ENCODE results near the gene ZNF329. TPM values are rescaled to one million over a fixed set of nuclear protein-coding genes. Genes with fewer than 3 reads are reported as not detected.

The ZNF329 gene
- total RNA-seq, 1 donor from 2014 or later: 8.6 TPM

GRCh38 chr19:58128041-58128685 is 22.4 kb downstream of the ZNF329 start:
- DNase-seq (ENCODE audit: low spot score): no peak
- intact Hi-C loops (cut with DNase I): no loop called here

- DNase-seq (ENCODE audit: low spot score): no peak
- intact Hi-C loops (cut with DNase I): no loop called here
Measured at GRCh38 chr19:58123354-58123753, 27.2 kb downstream of the ZNF329 start.

DNA sequence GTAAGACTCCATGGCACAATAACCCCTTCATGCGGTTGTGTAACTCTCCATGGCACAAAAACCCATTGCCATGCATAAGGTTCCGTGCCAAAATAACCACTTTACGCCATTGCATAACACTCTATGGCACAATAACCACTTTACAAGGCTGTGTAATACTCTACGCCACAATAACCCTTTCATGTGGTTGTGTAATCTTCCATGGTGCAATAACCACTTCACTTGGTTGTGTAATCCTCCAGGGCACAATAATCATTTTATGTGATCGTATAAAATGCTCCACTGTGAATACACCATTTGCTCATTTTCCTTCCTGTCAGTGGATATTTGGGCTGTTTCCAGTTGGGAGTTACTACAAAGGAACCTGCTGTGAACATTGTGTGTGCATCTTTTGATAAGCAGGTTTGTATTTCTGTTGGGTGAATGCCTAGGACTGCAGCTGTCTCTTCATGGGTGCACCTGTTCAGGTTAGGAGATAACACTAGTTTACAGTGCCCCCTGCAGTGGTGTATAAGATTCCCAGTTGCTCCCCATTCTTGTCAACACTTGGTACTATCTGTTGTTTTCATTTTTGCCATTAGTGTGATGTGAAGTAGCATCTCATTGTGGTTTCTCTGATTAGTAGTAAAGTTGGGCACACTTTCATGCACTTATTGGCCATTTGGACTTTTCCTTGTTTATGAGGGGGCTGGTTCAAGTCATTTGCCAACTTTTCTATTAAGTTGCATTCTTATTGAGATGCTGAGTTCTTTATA is 31.4 kb downstream of the ZNF329 start:
- intact Hi-C loops (cut with DNase I): no loop called here
- no peak for DNase-seq (ENCODE audit: low spot score)

- intact Hi-C loops (cut with DNase I): no loop called here
- no peak for DNase-seq (ENCODE audit: low spot score)
Measured at GRCh38 chr19:58117841-58118575, 32.6 kb downstream of the ZNF329 start.

- intact Hi-C loops (cut with DNase I): no loop called here
- no peak for DNase-seq (ENCODE audit: low spot score)
Measured at GRCh38 chr19:58108546-58108817, 42.1 kb downstream of the ZNF329 start.

- intact Hi-C loops (cut with DNase I): no loop called here
- no peak for DNase-seq (ENCODE audit: low spot score)
Measured at GRCh38 chr19:58107778-58108545, 42.6 kb downstream of the ZNF329 start.

DNA sequence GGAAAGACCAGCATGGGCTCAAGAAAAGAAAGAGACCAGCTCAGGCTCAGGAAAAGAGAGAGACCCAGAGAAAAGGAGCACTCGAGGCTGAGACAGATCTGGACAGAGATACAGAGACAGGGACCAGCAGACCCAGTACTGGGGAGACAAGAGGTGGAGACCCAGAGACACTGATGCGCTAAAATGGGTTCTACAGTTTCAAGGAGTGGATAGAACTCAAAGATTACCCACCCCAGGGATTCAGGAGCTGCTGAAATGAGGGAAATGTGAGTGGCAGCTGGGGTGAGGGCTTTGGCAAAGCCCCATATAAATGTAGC is 51.9 kb downstream of the ZNF329 start:
- no peak for DNase-seq (ENCODE audit: low spot score)
- intact Hi-C loops (cut with DNase I): no loop called here

DNA sequence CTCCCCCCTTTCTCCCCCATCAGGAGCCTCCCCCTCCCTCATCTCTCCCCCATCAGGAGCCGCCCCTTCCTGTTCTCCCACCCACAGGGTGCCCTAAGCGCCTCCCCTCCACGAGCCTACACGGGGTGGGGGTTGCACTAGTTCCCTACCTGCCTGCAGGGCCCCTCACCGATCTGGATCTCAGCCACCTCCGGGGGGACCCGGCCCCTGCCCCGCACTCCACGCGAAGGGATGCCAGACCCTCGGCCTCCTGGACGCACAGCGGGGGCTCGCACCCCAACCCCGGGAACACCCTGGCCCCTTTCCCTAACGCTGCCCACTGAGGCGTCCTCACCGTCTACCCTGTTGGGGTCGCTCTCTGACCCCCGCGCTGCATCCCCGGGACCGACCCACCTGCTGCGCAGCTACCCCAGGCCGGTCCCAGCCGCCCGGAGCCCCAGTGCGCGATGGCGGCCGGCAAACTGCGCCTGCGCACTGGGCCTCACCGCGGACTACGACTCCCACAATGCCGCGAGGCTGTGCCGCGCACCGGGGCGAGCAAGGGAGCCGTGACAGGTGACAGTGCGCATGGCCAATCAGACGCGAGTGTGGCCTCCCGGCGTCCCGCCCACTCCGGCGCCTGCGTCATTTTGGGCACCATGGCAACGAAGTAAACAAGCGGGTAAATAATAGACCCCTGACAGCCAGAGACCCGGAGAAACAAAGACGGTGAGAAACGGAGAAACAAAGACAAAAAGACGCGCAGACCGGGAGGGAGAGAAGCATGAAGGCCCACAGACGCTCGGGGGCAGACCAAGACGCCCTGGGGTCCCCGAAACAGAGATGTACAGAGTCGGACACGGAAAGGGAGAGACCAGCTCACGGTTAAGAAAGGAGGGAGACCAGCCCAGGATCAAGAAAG is 52.6 kb downstream of the ZNF329 start, which contains the start of gene ZSCAN18:
Gene ZSCAN18, minus strand, starts transcription at position 451 of the 901 bp plus-strand sequence. CDS start 7,964 bp downstream, outside the sequence.
- peak; percentile 96 for DNase-seq (ENCODE audit: low spot score)
- intact Hi-C loops (cut with DNase I): no loop called here

- intact Hi-C loops (cut with DNase I): no loop called here
- no peak for DNase-seq (ENCODE audit: low spot score)
Measured at GRCh38 chr19:58097349-58097748, 53.2 kb downstream of the ZNF329 start.

- no peak for DNase-seq (ENCODE audit: low spot score)
- intact Hi-C loops (cut with DNase I): no loop called here
Measured at GRCh38 chr19:58096884-58097283, 53.7 kb downstream of the ZNF329 start.

DNA sequence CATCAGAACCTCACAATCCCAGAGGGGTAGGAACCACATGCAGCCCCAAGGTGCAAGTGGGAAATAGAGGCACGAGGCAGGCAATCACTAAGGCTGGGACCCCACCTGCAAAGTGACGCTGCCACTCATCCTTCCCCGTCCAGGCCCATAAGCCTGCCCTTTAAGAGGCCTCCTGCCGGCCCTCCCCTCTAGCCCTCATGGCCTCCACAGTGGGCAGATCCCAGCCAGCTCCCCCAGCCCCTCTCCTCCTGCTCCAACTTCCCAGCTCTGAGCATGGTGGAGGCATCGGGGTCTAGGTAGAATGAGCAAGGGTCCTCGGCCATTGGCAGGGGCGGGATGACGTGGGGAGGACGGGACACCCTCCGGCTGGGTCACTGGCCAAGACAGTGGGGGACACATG is 55.3 kb downstream of the ZNF329 start:
- DNase-seq (ENCODE audit: low spot score): no peak
- intact Hi-C loops (cut with DNase I): no loop called here

- no peak for DNase-seq (ENCODE audit: low spot score)
- intact Hi-C loops (cut with DNase I): no loop called here
Measured at GRCh38 chr19:58093071-58093470, 57.5 kb downstream of the ZNF329 start.

DNA sequence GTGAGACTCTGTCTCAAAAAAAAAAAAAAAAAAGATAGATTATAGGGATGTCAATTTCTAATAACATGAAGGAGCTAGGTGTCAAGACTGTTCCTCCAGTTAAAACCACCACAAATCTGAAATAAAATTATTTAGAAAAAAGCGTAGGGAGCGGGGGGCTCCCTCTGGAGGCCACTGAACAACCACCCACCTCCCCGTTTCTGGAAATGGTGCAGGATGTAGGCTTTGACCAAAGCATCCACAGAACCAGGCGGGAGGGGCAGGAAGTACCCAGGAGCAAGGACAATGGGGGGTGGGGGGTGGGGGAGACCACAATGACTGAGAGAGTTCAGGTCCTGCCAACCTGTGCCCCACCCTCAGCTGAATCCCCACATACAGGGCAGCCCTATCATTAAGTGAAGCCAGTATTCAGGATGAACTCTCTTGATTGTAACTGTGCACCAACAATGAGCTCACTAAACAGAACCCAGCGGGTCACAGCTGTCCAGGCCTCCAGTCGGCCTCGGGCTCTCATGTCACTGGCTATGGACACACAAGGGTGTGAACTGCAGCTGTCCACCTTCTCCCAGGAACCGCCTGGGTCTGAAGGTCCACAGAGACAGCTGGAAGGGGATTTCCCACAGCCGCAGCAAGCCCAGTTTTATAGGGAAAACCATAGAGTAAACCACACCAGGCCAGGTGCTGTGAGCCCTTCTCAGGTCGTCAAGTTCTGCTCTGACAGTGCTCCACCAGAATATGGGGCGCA is 59.2 kb downstream of the ZNF329 start:
- DNase-seq (ENCODE audit: low spot score): no peak
- intact Hi-C loops (cut with DNase I): no loop called here

- intact Hi-C loops (cut with DNase I): no loop called here
Measured at GRCh38 chr19:58089846-58090245, 60.7 kb downstream of the ZNF329 start.

DNA sequence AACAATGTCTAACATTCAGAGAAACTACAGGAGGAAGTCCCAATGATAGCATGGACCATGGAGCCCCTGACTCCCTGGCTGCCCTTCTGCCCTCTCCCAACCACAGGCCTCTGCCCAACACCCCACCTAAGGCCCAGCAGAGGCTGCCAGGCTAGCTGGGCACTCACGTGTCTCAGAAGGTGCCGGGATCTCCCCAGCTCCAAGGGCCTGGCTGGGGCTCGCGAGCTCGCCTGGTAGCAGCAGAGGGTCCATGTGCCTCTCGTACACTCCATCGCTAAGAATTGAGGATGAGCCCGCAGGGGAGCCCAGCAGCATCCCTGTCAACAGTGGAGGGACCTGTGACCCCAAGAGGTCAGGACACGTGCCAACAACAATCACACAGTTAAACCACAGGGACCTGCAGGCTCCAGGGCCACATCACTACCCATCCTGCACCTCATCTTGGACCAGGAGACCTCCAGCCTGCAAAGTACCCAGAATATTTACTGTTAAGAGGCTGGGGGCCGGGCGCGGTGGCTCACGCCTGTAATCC is 62.0 kb downstream of the ZNF329 start:
- intact Hi-C loops (cut with DNase I): no loop called here
- no peak for DNase-seq (ENCODE audit: low spot score)

More at GRCh38 chr19:58089846-58090245, 60.7 kb downstream of the ZNF329 start:
- no peak for DNase-seq (ENCODE audit: low spot score)

DNA sequence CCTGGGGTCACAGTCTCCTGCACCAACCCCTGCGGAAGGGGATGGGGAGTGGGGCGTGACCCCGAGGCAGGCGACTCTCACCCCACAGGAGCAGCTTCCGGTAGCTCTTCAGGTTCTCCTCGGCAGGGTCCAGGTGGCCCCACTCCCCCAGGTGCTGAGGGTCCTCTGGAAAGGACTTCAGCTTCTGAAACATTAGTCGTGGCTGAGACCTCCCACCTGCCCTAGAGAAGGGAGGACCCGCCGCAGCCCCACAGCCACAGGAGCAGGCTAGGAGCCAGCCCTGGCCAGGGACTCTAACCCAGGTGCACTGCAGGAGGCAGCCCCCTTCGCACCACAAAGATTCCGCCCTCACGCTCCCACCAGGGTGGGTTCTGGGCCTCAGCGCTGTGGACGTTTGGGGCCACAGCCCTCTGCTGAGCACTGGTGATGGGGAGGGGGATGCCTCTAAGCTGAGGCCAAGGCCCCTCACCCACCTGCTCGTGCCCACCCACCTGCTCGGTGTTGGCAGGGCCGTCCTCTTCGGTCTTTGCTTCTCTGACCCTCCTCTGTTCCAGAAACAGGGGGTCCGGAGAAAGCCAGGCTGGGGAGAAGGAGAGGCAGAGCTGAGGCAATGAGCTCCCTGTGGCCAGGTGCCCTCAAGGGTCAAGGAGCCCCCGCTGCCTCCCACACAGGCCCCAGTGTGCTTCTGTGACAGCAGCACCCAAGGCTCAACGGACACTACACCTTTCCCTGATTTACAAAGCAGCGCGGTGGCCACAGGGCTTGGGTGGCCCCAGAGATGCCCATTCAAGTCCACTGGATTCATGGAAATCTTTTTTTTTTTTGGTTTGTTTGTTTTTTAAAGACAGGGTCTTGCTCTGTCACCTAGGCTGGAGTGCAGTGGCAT is 63.5 kb downstream of the ZNF329 start:
- DNase-seq (ENCODE audit: low spot score): no peak
- intact Hi-C loops (cut with DNase I): no loop called here

DNA sequence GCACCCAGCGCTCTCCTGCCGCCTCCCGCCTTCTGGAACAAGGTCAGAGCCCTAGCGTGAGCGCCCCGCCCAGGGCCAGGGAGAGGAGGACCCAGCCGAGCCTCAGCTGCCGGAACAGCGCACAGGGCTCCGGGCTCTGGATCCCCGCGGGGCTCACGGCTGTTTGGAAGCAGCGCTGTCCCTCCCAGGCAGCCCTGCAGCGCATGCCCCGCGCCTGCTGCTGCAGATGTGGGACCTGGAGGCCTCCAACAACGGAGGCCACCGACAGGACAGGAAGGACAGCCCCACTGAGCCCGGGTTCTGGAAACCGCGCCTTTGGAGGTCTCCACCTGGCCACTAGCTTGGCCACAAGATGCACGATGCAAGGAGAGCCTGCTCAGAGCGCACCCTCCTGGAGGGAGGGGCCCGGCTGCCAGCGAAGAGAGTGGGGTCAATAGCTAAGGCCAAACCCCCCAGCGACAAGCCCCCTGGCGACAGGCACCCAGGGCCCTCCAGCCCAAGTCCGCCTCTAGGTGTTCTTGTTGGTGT is 65.2 kb downstream of the ZNF329 start:
- DNase-seq (ENCODE audit: low spot score): no peak
- intact Hi-C loops (cut with DNase I): no loop called here
